Measurements from ENCODE around the gene NEU2. TPM values are rescaled to one million over a fixed set of nuclear protein-coding genes. Genes with fewer than 3 reads are reported as not detected.

Gene NEU2
- total and polyA plus RNA-seq, 10 of the 15 experiments (the other 5 are each of a cell fraction or from before 2014, with no cell fraction given): not detected

- TF ChIP-seq, protein P1, sequence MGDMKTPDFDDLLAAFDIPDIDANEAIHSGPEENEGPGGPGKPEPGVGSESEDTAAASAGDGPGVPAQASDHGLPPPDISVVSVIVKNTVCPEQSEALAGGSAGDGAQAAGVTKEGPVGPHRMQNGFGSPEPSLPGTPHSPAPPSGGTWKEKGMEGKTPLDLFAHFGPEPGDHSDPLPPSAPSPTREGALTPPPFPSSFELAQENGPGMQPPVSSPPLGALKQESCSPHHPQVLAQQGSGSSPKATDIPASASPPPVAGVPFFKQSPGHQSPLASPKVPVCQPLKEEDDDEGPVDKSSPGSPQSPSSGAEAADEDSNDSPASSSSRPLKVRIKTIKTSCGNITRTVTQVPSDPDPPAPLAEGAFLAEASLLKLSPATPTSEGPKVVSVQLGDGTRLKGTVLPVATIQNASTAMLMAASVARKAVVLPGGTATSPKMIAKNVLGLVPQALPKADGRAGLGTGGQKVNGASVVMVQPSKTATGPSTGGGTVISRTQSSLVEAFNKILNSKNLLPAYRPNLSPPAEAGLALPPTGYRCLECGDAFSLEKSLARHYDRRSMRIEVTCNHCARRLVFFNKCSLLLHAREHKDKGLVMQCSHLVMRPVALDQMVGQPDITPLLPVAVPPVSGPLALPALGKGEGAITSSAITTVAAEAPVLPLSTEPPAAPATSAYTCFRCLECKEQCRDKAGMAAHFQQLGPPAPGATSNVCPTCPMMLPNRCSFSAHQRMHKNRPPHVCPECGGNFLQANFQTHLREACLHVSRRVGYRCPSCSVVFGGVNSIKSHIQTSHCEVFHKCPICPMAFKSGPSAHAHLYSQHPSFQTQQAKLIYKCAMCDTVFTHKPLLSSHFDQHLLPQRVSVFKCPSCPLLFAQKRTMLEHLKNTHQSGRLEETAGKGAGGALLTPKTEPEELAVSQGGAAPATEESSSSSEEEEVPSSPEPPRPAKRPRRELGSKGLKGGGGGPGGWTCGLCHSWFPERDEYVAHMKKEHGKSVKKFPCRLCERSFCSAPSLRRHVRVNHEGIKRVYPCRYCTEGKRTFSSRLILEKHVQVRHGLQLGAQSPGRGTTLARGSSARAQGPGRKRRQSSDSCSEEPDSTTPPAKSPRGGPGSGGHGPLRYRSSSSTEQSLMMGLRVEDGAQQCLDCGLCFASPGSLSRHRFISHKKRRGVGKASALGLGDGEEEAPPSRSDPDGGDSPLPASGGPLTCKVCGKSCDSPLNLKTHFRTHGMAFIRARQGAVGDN (IDR thresholded peaks at IDR 0.05): no peak
- TF ChIP-seq RAD21 (IDR thresholded peaks at IDR 0.05; ENCODE audit: insufficient read depth, low read depth, low read length): no peak
- no peak for TF ChIP-seq NFYB (IDR thresholded peaks at IDR 0.05; ENCODE audit: insufficient read depth, low read depth, low read length)
- no peak for TF ChIP-seq MTA2 (IDR thresholded peaks at IDR 0.05; ENCODE audit: low read depth)
- TF ChIP-seq, protein P2, sequence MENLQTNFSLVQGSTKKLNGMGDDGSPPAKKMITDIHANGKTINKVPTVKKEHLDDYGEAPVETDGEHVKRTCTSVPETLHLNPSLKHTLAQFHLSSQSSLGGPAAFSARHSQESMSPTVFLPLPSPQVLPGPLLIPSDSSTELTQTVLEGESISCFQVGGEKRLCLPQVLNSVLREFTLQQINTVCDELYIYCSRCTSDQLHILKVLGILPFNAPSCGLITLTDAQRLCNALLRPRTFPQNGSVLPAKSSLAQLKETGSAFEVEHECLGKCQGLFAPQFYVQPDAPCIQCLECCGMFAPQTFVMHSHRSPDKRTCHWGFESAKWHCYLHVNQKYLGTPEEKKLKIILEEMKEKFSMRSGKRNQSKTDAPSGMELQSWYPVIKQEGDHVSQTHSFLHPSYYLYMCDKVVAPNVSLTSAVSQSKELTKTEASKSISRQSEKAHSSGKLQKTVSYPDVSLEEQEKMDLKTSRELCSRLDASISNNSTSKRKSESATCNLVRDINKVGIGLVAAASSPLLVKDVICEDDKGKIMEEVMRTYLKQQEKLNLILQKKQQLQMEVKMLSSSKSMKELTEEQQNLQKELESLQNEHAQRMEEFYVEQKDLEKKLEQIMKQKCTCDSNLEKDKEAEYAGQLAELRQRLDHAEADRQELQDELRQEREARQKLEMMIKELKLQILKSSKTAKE (IDR thresholded peaks at IDR 0.05; ENCODE audit: low read depth, poor library complexity, severe bottlenecking): no peak
- no peak for TF ChIP-seq EED (IDR thresholded peaks at IDR 0.05; ENCODE audit: low read depth)
- TF ChIP-seq SP1 (IDR thresholded peaks at IDR 0.05; ENCODE audit: low read depth, low read length): no peak
Observed at GRCh38 chr2:233011268-233011650, 21.2 kb upstream of the NEU2 start (continued).
